ENCODE data around the gene USF3.
A peak's percentile ranks its signal among the peaks of the same experiment; 100 is the strongest.

USF3 gene

DNA sequence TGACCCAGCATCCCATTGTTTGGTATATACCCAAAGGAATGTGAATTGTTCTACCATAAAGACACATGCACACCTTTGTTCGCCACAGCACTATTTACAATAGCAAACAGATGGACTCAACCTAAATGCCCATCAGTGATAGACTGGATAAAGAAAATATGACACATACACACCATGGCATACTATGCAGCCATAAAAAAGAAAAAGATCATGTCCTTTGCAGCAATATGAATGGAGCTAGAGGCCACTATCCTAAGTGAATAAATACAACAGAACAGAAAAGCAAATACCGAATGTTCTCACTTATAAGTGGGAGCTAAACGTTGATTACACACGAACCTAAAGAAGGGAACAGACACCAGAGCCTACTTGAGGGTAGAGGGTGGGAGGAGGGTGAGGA lies 11.4 kb upstream of the USF3 start:
- Histone ChIP-seq H4K20me1 (ENCODE audit: insufficient read depth, low read length, poor library complexity, severe bottlenecking) (no peaks in the 10 kb centered on the region), H3K4me3 (ENCODE audit: low read length, poor library complexity, severe bottlenecking) (no peak overlapping the region), H3F3A (ENCODE audit: low read depth) (no peaks in the 10 kb centered on the region), H3K27me3 (ENCODE audit: insufficient read depth, low read length, poor library complexity, severe bottlenecking) (no peaks in the 10 kb centered on the region), H2AFZ (ENCODE audit: low read length) (no peak overlapping the region), H3K9me2 (replicated peaks; ENCODE audit: low read depth, low read length) (no peaks in the 10 kb centered on the region), H3K79me2 (ENCODE audit: insufficient read depth, low read length) (no peaks in the 10 kb centered on the region), H3K9me3 (ENCODE audit: insufficient read depth, low read depth, low read length) (no peaks in the 10 kb centered on the region), H3K4me1 (ENCODE audit: insufficient read depth, low read length, poor library complexity, severe bottlenecking) (no peaks in the 10 kb centered on the region), H3K4me2 (ENCODE audit: low read depth, low read length, poor library complexity, severe bottlenecking) (no peak overlapping the region), H3K9ac (ENCODE audit: low read depth, low read length, poor library complexity, severe bottlenecking) (no peak overlapping the region), H3K36me3 (ENCODE audit: insufficient read depth, low read length) (no peaks in the 10 kb centered on the region)
- no peak for TF ChIP-seq EZH2phosphoT487 (IDR thresholded peaks at IDR 0.05; ENCODE audit: borderline replicate concordance)
- TF ChIP-seq, protein P1, sequence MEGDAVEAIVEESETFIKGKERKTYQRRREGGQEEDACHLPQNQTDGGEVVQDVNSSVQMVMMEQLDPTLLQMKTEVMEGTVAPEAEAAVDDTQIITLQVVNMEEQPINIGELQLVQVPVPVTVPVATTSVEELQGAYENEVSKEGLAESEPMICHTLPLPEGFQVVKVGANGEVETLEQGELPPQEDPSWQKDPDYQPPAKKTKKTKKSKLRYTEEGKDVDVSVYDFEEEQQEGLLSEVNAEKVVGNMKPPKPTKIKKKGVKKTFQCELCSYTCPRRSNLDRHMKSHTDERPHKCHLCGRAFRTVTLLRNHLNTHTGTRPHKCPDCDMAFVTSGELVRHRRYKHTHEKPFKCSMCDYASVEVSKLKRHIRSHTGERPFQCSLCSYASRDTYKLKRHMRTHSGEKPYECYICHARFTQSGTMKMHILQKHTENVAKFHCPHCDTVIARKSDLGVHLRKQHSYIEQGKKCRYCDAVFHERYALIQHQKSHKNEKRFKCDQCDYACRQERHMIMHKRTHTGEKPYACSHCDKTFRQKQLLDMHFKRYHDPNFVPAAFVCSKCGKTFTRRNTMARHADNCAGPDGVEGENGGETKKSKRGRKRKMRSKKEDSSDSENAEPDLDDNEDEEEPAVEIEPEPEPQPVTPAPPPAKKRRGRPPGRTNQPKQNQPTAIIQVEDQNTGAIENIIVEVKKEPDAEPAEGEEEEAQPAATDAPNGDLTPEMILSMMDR (conservative IDR thresholded peaks at IDR 0.05; ENCODE audit: low read length): no peak

DNA sequence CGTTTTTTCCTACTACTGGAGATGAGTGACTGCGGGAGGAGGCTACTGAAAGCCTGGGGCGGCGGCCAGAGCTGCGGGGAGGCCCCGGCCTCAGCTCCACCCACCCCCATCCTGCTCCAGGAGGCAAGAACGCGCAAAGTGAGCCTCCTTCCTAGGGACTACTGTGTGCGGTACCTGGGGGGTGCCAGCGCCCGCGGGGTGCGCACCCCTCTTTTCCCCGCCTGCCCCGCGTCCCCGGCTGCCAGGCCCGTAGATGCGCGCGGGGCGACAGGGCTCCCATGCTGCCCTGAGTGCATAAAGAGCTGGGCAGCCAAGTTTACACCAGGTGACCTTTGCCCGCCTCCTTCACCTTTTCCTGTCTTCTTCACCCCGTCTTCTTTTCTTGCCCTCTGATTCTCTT lies 2.5 kb upstream of the USF3 start:
- no peak overlapping the region for H2AFZ ChIP-seq (ENCODE audit: low read length)
- peaks cover 27% of the 10 kb centered on the region for H3K4me1 ChIP-seq (ENCODE audit: insufficient read depth, low read length, poor library complexity, severe bottlenecking)
- no peaks in the 10 kb centered on the region for H4K20me1 ChIP-seq (ENCODE audit: insufficient read depth, low read length, poor library complexity, severe bottlenecking)
- no peak overlapping the region for H3K9ac ChIP-seq (ENCODE audit: low read depth, low read length, poor library complexity, severe bottlenecking)
- TF ChIP-seq, protein P1 (conservative IDR thresholded peaks at IDR 0.05; ENCODE audit: low read length): no peak
- TF ChIP-seq EZH2phosphoT487 (IDR thresholded peaks at IDR 0.05; ENCODE audit: borderline replicate concordance): no peak
- no peak overlapping the region for H3K4me2 ChIP-seq (ENCODE audit: low read depth, low read length, poor library complexity, severe bottlenecking)
- no peaks in the 10 kb centered on the region for H3K27me3 ChIP-seq (ENCODE audit: insufficient read depth, low read length, poor library complexity, severe bottlenecking)
- no peaks in the 10 kb centered on the region for H3K36me3 ChIP-seq (ENCODE audit: insufficient read depth, low read length)
- H3K9me3 ChIP-seq (ENCODE audit: insufficient read depth, low read depth, low read length): no peaks in the 10 kb centered on the region
- no peaks in the 10 kb centered on the region for H3K9me2 ChIP-seq (replicated peaks; ENCODE audit: low read depth, low read length)
- peaks cover 30% of the 10 kb centered on the region for H3K79me2 ChIP-seq (ENCODE audit: insufficient read depth, low read length)
- no peaks in the 10 kb centered on the region for H3F3A ChIP-seq (ENCODE audit: low read depth)
- H3K4me3 ChIP-seq (ENCODE audit: low read length, poor library complexity, severe bottlenecking): no peak overlapping the region

DNA sequence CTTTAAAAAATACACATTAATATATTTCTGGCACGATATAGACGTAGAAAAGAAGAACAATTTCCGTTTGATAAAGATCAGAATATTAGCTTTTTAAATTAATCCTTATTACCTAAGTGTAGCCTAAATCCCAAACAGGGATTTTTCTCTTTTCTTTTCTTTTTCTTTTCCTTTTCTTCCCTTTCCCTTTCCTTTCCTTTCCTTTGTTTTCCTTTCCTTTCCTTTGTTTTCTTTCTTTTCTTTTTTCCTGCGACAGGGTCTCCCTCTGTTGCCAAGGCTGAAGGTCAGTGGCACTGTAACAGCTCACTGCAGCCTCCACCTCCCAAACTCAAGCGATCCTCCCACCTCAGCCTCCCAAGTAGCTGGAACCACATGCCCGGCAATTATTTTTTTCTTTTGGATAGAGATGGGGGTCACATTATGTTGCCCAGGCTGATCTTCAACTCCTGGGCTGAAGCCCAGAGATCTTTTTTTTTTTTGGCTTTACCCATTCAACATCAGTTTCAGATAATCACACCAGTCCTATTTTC lies 1.8 kb upstream of the USF3 start:
- Histone ChIP-seq H3K36me3 (ENCODE audit: insufficient read depth, low read length) (no peaks in the 10 kb centered on the region), H3K9ac (ENCODE audit: low read depth, low read length, poor library complexity, severe bottlenecking) (peak overlapping the region; percentile 84), H3K9me2 (replicated peaks; ENCODE audit: low read depth, low read length) (no peaks in the 10 kb centered on the region), H2AFZ (ENCODE audit: low read length) (no peak overlapping the region), H3K4me3 (ENCODE audit: low read length, poor library complexity, severe bottlenecking) (peak overlapping the region; percentile 87), H3K27me3 (ENCODE audit: insufficient read depth, low read length, poor library complexity, severe bottlenecking) (no peaks in the 10 kb centered on the region), H3K79me2 (ENCODE audit: insufficient read depth, low read length) (peaks cover 37% of the 10 kb centered on the region), H3K4me1 (ENCODE audit: insufficient read depth, low read length, poor library complexity, severe bottlenecking) (peaks cover 34% of the 10 kb centered on the region), H3K4me2 (ENCODE audit: low read depth, low read length, poor library complexity, severe bottlenecking) (peak overlapping the region; percentile 84), H3F3A (ENCODE audit: low read depth) (no peaks in the 10 kb centered on the region), H4K20me1 (ENCODE audit: insufficient read depth, low read length, poor library complexity, severe bottlenecking) (no peaks in the 10 kb centered on the region), H3K9me3 (ENCODE audit: insufficient read depth, low read depth, low read length) (no peaks in the 10 kb centered on the region)
- TF ChIP-seq, protein P1 (conservative IDR thresholded peaks at IDR 0.05; ENCODE audit: low read length): no peak
